Measurements from ENCODE around the gene ERH. TPM values are rescaled to one million over a fixed set of nuclear protein-coding genes. Genes with fewer than 3 reads are reported as not detected.

ERH gene
- total RNA-seq, 1 donor from 2014 or later, result 261 TPM

DNA sequence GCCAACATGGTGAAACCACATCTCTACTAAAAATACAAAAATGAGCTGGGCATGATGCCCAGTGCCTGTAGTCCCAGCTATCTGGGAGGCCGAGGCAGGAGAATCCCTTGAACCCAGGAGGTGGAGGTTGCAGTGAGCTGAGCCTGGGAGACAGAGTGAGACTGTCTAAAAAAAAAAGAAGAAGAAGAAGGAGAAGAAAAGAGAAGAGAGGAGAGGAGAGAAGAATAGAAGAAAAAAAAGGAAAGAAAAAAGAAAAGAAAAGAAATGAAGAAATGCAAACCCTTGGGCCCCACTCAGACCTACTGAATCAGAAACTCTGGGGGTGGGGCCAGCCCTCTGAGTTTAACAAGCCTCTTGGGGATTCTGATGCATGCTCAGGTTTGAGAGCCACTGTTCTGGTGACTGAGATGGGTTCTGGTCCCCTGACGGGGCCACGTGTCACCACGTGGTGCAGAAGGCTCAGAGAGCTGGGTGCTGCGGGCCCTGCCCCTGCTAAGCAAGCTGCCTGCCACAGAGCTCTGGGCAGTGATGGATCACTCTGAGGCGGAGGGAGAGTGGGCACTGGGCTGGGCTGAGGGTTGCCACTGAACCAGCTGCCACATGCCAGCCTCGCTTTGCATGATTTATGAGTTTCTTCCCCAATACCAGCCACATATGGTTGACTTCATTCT, 37.5 kb downstream of the ERH start:
- no peaks in the 10 kb centered on the region for H3K36me3 Mint-ChIP-seq
- TF ChIP-seq, protein P1, sequence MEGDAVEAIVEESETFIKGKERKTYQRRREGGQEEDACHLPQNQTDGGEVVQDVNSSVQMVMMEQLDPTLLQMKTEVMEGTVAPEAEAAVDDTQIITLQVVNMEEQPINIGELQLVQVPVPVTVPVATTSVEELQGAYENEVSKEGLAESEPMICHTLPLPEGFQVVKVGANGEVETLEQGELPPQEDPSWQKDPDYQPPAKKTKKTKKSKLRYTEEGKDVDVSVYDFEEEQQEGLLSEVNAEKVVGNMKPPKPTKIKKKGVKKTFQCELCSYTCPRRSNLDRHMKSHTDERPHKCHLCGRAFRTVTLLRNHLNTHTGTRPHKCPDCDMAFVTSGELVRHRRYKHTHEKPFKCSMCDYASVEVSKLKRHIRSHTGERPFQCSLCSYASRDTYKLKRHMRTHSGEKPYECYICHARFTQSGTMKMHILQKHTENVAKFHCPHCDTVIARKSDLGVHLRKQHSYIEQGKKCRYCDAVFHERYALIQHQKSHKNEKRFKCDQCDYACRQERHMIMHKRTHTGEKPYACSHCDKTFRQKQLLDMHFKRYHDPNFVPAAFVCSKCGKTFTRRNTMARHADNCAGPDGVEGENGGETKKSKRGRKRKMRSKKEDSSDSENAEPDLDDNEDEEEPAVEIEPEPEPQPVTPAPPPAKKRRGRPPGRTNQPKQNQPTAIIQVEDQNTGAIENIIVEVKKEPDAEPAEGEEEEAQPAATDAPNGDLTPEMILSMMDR (IDR thresholded peaks at IDR 0.05; ENCODE audit: unreplicated experiment), result no peak
- H3K4me1 Mint-ChIP-seq, result peaks cover 7% of the 10 kb centered on the region
- H3K4me3 Mint-ChIP-seq, result no peak overlapping the region
- H3K27ac Mint-ChIP-seq, result no peak overlapping the region
- H3K27me3 Mint-ChIP-seq (ENCODE audit: low read depth), result peaks cover 4% of the 10 kb centered on the region
- no peaks in the 10 kb centered on the region for H3K9me3 Mint-ChIP-seq
- no peak for DNase-seq (ENCODE audit: low spot score in 2 of 2, unreplicated experiment in 2 of 2)

DNA sequence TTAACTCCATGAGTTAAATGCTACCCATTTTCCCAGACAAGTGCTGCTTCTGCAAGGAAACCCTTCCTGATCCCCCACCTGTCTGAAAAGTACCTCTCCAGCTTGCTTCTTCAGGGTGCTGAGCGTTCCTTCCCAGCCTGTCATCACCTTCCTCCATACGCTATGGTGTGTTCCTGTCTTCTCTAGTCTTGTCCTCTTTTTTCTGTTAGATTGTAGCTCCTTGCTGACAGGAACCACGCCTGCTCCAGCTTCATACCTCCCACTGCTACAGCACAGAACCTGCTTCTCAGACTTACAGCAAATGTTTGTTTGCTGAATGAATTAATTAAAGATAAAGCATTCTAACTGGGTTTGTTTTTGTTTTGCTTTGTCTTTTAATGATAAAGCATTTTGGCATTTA, 39.1 kb downstream of the ERH start:
- Mint-ChIP-seq H3K27ac (no peak overlapping the region), H3K27me3 (ENCODE audit: low read depth) (peaks cover 4% of the 10 kb centered on the region), H3K36me3 (no peaks in the 10 kb centered on the region), H3K9me3 (no peaks in the 10 kb centered on the region), H3K4me1 (peaks cover 18% of the 10 kb centered on the region), H3K4me3 (no peak overlapping the region)
- no peak for DNase-seq (ENCODE audit: low spot score in 2 of 2, unreplicated experiment in 2 of 2)
- TF ChIP-seq, protein P1 (IDR thresholded peaks at IDR 0.05; ENCODE audit: unreplicated experiment), result no peak

DNA sequence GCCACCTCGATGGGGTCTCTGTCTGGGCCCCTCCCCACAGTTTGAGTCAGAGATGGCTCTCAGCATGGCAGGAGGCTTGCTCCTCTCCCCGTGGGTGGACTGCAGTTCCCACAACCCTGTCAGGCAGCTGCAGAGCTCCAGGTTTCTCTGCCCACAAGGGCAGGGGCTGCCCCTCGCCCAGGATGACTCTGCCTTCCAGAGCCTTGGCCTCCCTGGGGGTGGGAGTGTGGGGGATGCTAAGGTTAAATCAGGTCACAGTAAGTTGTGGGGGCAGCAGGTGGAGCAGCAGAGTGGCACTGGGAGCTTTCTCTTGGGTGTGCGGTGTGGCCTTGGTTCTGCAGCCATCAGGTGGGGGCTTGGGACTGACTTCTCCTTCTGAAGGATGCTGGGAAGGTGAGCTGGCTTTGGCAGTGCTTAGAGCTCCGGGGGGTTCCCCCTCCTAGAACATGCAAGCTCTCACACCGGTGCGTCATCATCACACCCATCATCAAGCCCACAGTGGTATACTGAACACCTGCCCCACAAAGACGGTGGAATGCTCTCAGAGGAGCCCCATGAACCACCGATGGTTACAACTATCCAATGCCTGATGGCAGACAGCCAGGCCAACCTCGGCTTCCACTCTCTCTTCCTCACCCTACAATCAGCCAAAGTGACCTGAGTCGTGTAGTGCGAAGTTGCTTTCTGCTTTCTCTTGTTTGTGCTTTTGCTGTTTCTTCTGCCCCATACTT, 39.7 kb downstream of the ERH start:
- no peak overlapping the region for H3K4me3 Mint-ChIP-seq
- no peak overlapping the region for H3K27ac Mint-ChIP-seq
- H3K27me3 Mint-ChIP-seq (ENCODE audit: low read depth), result peaks cover 4% of the 10 kb centered on the region
- peaks cover 18% of the 10 kb centered on the region for H3K4me1 Mint-ChIP-seq
- DNase-seq (ENCODE audit: low spot score in 2 of 2, unreplicated experiment in 2 of 2), result no peak
- no peaks in the 10 kb centered on the region for H3K9me3 Mint-ChIP-seq
- H3K36me3 Mint-ChIP-seq, result no peaks in the 10 kb centered on the region
- TF ChIP-seq, protein P1 (IDR thresholded peaks at IDR 0.05; ENCODE audit: unreplicated experiment), result no peak

DNA sequence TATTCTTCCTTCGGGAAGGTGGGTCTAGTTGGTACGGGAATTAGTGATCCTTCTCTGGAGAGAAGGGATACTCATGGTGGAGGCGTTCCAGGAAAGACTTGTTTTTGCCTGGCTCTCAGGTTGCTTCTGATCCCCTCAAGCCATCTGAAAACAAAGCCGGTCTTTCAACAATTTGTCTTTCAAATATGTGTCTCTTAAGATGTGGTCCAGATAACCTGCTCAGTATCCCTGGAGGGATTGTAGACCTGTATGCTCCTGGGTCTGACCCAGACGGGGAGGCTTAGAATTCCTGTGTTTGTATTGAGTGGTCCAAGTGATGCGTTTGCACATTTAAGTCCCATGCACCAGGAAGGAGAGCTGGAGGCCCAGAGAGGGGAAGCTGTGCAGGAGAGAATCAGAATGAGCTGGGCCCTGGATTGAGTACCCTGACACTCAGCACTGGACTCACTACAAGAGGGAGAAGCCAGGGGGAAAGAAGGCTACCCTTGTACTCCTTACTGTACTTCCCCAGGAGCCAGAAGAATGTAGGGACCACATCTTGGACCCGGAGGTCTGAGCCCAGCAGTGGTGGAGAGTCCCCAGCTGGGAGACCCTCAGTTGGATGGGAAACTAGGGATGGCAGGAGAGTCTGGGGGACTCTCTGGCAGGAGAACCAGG, 40.4 kb downstream of the ERH start:
- Mint-ChIP-seq H3K9me3 (no peaks in the 10 kb centered on the region), H3K36me3 (no peaks in the 10 kb centered on the region), H3K27me3 (ENCODE audit: low read depth) (peaks cover 2% of the 10 kb centered on the region), H3K4me3 (no peak overlapping the region), H3K4me1 (peaks cover 18% of the 10 kb centered on the region), H3K27ac (no peak overlapping the region)
- TF ChIP-seq, protein P1 (IDR thresholded peaks at IDR 0.05; ENCODE audit: unreplicated experiment), result no peak
- DNase-seq (ENCODE audit: low spot score in 2 of 2, unreplicated experiment in 2 of 2), result no peak

DNA sequence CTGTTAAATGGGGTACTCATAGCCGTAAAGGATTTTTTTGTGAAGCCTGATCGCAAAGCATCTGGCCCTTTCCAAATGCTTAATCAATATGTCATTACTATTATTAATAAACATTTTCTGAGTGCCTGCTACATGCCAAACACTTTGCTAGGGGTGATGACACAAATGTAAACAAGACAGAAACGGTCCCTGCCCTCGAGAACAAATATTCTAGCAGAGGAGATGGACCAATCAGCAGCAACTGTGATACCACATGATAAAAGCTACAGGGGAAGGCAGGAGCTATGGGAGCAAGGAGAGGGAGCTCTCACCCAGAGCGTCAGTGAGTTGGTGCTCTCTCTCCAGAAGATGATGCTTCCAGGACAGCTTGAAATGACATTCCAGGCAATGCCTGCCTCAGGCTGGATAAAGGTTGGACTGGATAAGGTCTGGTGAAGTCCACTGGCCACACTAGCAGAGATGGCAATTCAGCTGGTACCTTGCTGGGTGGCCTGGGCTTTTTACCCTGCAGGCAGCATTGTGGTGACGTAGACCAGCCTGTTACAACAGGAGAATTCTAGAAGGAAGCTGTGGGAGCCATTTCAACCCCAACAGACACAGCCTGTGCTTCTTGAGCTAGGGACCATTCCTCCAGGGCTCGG, 41.1 kb downstream of the ERH start:
- Mint-ChIP-seq H3K4me3 (no peak overlapping the region), H3K9me3 (no peaks in the 10 kb centered on the region), H3K27me3 (ENCODE audit: low read depth) (peaks cover 2% of the 10 kb centered on the region), H3K4me1 (peaks cover 18% of the 10 kb centered on the region), H3K27ac (no peak overlapping the region), H3K36me3 (no peaks in the 10 kb centered on the region)
- DNase-seq (ENCODE audit: low spot score in 2 of 2, unreplicated experiment in 2 of 2), result no peak
- TF ChIP-seq, protein P1 (IDR thresholded peaks at IDR 0.05; ENCODE audit: unreplicated experiment), result no peak

Measured in mesothelial cell of epicardium (in vitro differentiated cells).